Stimulated activated CD8-positive, alpha-beta memory T cell treated with anti-CD3 and anti-CD28 coated beads, Interleukin-4, amount 100 ng/mL, for 24 hours (primary cell): Measurements from ENCODE around the gene NOC3L.
A peak's percentile ranks its signal among the peaks of the same experiment; 100 is the strongest.
"Not testable (repeated sequence)": the region's sequence is repeated elsewhere in the genome, so short reads cannot be mapped to it uniquely, and the experiment has no call there.

ENCODE experiments used
- DNase-seq: peaks from one replicate; pipeline ENCODE4 v3.0.0-alpha.2; 2020; ENCODE audit warnings: low read depth

Gene NOC3L

GRCh38 chr10:94362360-94363250 lies at the start of gene NOC3L:
Gene NOC3L (minus strand): TSS chr10:94362939. CDS start chr10:94362838, 101 bp downstream.
- peak; percentile 93 for DNase-seq

GRCh38 chr10:94412449-94412848 lies 49.7 kb upstream of the NOC3L start:
- no peak for DNase-seq

GRCh38 chr10:94411304-94411703 lies 48.6 kb upstream of the NOC3L start:
- no peak for DNase-seq

- no peak for DNase-seq
Observed at GRCh38 chr10:94409021-94409657, 46.4 kb upstream of the NOC3L start.

- no peak for DNase-seq
Observed at GRCh38 chr10:94407668-94408067, 44.9 kb upstream of the NOC3L start.

- no peak for DNase-seq
Observed at GRCh38 chr10:94405406-94405805, 42.7 kb upstream of the NOC3L start.

GRCh38 chr10:94403380-94404213 lies 40.9 kb upstream of the NOC3L start:
- no peak for DNase-seq

- no peak for DNase-seq
Observed at GRCh38 chr10:94402843-94403379, 40.2 kb upstream of the NOC3L start.

GRCh38 chr10:94402204-94402842 lies 39.6 kb upstream of the NOC3L start, which contains the start of gene TBC1D12:
Gene TBC1D12 (plus strand): TSS chr10:94402541. CDS start chr10:94402614, 73 bp downstream.
- peak; percentile 4 for DNase-seq

GRCh38 chr10:94398762-94399161 lies 36.0 kb upstream of the NOC3L start:
- DNase-seq, result no peak

GRCh38 chr10:94397549-94398370 lies 35.0 kb upstream of the NOC3L start:
- no peak for DNase-seq

- not testable (repeated sequence) for DNase-seq
Observed at GRCh38 chr10:94392117-94392516, 29.4 kb upstream of the NOC3L start.

- not testable (repeated sequence) for DNase-seq
Observed at GRCh38 chr10:94385733-94386132, 23.0 kb upstream of the NOC3L start.

GRCh38 chr10:94383530-94383929 lies 20.8 kb upstream of the NOC3L start:
- no peak for DNase-seq

- DNase-seq, result no peak
Observed at GRCh38 chr10:94376865-94377264, 14.1 kb upstream of the NOC3L start.

- DNase-seq, result no peak
Observed at GRCh38 chr10:94375374-94375773, 12.6 kb upstream of the NOC3L start.

- DNase-seq, result no peak
Observed at GRCh38 chr10:94370501-94370900, 7.8 kb upstream of the NOC3L start.

- no peak for DNase-seq
Observed at GRCh38 chr10:94366382-94366781, 3.6 kb upstream of the NOC3L start.

GRCh38 chr10:94364482-94364881 lies 1.7 kb upstream of the NOC3L start:
- no peak for DNase-seq

GRCh38 chr10:94363251-94363565 lies 469 bp upstream of the NOC3L start:
- no peak for DNase-seq
